ENCODE measurements around the gene MORC2. TPM values are rescaled to one million over a fixed set of nuclear protein-coding genes. Genes with fewer than 3 reads are reported as not detected.

MORC2 gene
- 16.1 and 18.5 TPM in 2 replicates for total RNA-seq

GRCh38 chr22:30968015-30968923 lies at the start of gene MORC2:
Gene MORC2 (minus strand): TSS chr22:30968774. CDS start chr22:30967889, 885 bp downstream.

DNA sequence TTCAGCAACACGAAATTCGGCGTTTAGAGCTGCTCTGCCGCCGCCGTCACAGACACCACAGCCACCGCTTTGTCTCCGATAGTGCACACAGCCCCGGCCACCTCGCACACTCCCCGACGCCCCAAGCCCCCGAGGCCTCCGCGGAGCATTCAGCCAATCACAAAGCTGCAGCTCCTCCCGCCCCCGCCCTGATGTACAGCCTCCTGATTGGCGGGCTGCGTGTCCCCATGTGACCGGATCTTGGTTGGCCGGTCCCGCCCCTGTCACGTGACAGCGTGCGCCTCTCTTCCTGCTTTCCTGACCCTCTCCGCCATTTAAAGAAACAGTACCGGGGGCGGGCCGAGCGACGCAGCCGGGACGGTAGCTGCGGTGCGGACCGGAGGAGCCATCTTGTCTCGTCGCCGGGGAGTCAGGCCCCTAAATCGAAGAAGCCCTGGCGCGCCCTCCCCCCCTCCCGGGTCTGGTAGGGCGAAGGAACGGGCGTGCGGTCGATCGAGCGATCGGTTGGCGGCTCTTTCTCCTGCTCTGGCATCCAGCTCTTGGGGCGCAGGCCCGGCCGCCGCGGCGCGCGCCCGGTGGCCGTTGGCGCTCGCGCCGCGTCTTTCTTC lies 454 bp upstream of the MORC2 start, which contains the start of gene TUG1:
Gene TUG1, plus strand, starts transcription at position 342 of the 608 bp plus-strand sequence.

Other genes starting within 250 kb of the MORC2 start
- gene TUG1, start 491 bp upstream of the MORC2 start, total RNA-seq = 46.0 and 53.4 TPM in 2 replicates
- gene SMTN, start 112.5 kb upstream of the MORC2 start, total RNA-seq = 130 and 173 TPM in 2 replicates
- 82.5 and 153 TPM in 2 replicates for gene SELENOM, start 138.8 kb upstream of the MORC2 start, total RNA-seq
- under 0.01 and 0.73 TPM in 2 replicates for gene INPP5J, start 154.2 kb upstream of the MORC2 start, total RNA-seq
- gene PLA2G3, start 171.7 kb upstream of the MORC2 start, total RNA-seq = 0.15 TPM in 1 of 2 replicates, not detected in the other
- gene RNF185, start 191.4 kb upstream of the MORC2 start, total RNA-seq = 41.3 and 51.9 TPM in 2 replicates
- 22.2 and 25.7 TPM in 2 replicates for gene LIMK2, start 243.5 kb upstream of the MORC2 start, total RNA-seq